GM18507 (cell line): ENCODE measurements around the gene SLC43A1.
"Not testable (repeated sequence)": the region's sequence is repeated elsewhere in the genome, so short reads cannot be mapped to it uniquely, and the experiment has no call there.

Source experiments
- DNase-seq: peaks from one replicate; pipeline ENCODE4 v3.0.0; 2011; ENCODE audit warnings: low read depth; ENCODE audit not compliant: insufficient read length; ENCODE audit errors: extremely low spot score
- FAIRE-seq: peaks from 2 replicates; lab custom pipeline; 2011; peaks lifted over from hg19 to GRCh38; lab: Jason Lieb, UNC

Gene SLC43A1

GRCh38 chr11:57515332-57516060 lies at the start of gene SLC43A1:
TSS of gene SLC43A1 (minus strand) at chr11:57515702. CDS start at chr11:57514111, 1,591 bp downstream.
- FAIRE-seq: peak; percentile 50
- DNase-seq: no peak

DNA sequence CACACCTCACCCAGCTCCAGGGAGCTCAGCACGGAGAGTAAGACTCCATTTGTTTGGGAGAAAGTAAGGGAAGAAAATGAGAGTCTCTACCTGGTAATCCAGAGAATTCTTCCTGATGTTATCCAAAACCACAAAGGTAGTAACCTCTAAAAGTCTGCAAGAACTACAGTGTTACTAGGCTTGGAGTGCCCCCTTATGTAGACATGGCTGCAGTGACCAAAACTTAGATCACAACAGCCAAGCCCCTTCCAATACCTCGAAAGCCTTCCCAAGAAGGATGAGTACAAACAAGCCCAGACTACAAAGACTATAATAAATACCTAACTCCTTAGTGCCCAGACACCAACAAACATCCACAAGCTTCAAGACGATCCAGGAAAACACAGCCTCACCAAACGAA lies 47.1 kb upstream of the SLC43A1 start:
- no peak for FAIRE-seq
- DNase-seq: no peak

GRCh38 chr11:57560146-57560545 lies 44.6 kb upstream of the SLC43A1 start:
- no peak for DNase-seq
- no peak for FAIRE-seq

DNA sequence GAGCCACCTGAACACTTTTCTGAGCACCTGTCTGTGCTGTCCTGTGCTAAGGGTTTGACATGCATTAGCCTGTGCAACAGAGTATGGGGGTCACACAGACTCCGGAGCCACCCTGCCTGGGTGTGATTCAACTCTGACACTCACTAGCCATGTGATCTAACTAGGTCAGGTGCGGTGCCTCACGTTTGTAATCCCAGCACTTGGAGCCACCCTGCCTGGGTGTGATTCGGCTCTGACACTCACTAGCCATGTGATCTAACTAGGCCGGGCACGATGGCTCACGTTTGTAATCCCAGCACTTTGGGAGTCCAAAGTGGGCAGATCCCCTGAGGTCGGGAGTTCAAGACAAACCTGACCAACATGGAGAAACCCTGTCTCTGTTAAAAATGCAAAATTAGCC lies 40.5 kb upstream of the SLC43A1 start:
- DNase-seq (no peak), FAIRE-seq (no peak)

- FAIRE-seq: no peak
- no peak for DNase-seq
These were observed 39.9 kb upstream of the SLC43A1 start for GRCh38 chr11:57555393-57555792.

GRCh38 chr11:57552479-57552878 lies 37.0 kb upstream of the SLC43A1 start:
- FAIRE-seq: no peak
- no peak for DNase-seq

DNA sequence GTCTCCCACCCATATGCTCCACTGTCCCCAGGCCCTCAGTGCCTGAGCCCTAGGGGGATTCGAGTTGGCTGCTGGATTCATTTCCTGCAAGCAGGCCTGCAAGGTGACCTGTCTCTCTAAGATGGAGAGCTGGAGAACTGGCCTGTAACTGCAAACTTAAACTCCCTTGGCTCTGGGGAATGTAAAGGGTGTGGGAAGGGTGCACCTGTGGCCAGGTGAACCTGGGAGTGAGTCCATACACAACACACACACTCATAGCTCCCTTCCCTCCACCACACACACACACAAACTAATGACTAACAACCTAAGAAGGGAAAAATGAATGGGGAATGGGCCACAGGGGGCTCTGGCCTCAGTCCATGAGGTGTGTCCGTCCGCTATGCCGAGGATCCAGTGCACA lies 36.4 kb upstream of the SLC43A1 start:
- FAIRE-seq (no peak), DNase-seq (no peak)

- FAIRE-seq (no peak), DNase-seq (no peak)
These were observed 34.5 kb upstream of the SLC43A1 start for GRCh38 chr11:57549983-57550382.

DNA sequence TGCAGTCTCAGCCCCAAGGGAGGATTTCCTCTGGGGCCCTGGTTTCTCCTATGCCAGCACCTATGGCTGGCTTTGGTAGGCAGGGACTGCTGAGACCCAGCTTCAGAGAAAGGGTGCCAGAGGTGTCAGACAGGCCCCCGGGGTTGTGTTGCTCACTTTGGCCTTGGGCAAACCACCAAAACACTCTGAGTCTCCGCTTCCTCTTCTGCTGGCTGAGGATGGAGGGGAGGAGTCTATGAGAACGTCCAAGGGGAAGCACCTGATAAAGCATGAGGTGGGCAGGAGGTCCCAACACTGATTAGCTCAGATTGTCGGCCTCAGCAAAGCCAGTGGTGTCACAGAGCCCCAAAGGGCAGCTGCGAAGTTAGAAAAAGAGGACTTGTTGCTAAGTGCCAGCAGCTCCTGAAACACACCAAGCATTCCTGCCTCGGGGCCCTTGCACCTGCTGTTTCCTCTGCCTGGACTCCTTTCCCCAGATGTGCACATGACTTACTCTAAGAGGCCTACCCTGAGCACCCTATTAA lies 32.4 kb upstream of the SLC43A1 start:
- DNase-seq (peak; percentile 37), FAIRE-seq (peak; percentile 90)

DNA sequence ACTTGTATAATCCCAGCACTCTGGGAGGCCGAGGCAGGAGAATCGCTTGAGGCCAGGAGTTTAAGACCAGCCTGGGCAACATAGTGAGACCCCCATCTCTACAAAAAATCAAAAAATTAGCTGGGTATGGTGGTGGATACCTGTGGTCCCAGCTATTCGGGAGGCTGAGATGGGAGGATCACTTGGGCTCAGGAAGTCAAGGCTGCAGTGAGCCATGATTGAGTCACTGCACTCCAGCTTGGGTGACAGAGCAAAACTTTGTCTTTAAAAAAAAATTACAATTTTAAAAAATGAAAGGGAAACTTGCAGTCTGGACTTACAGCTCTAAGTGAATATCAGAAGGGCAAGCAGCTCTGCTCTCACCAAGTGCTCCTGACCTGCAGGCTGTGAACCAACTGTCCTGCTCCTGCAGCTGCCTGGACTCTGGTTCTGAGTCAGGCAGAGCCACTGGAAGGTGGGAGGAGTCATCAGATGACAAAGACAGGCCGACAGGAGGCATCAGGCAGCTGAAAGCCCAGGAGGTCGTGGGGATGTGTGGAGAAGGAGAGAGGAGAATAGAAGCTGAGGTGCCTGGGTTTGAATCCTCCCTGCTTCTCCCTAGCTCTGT lies 31.5 kb upstream of the SLC43A1 start:
- DNase-seq: peak; percentile 42
- FAIRE-seq: peak; percentile 21

- no peak for DNase-seq
- no peak for FAIRE-seq
These were observed 30.9 kb upstream of the SLC43A1 start for GRCh38 chr11:57546451-57546850.

GRCh38 chr11:57545883-57546282 lies 30.4 kb upstream of the SLC43A1 start:
- no peak for FAIRE-seq

GRCh38 chr11:57544566-57544965 lies 29.1 kb upstream of the SLC43A1 start:
- DNase-seq: no peak
- FAIRE-seq: no peak

More at GRCh38 chr11:57545883-57546282, 30.4 kb upstream of the SLC43A1 start:
- DNase-seq: no peak

DNA sequence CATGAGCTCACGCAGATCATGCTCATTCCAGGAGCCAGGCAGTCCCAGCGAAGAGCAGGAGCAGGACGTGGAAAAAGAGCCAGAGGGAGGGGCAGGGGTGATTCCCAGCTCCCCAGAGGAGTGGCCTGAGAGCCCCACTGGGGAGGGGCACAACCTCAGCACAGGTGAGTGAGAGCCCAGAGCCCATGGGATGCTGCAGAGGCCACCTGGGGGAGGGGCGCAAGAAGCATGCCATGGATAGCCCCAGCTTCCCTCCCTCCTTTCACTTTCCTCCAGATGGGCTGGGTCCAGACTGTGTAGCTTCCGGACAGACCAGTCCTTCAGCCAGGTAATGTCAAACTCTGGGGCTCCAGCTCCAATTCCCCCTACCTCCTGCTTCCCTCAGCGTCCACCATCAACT lies 28.1 kb upstream of the SLC43A1 start:
- DNase-seq: no peak
- FAIRE-seq: no peak

- DNase-seq (no peak), FAIRE-seq (no peak)
These were observed 27.1 kb upstream of the SLC43A1 start for GRCh38 chr11:57542582-57542981.

- DNase-seq: no peak
- FAIRE-seq: no peak
These were observed 25.7 kb upstream of the SLC43A1 start for GRCh38 chr11:57541169-57541568.

- FAIRE-seq (no peak), DNase-seq (no peak)
These were observed 23.8 kb upstream of the SLC43A1 start for GRCh38 chr11:57539342-57539741.

GRCh38 chr11:57536947-57537619 lies 21.6 kb upstream of the SLC43A1 start, which contains the start of gene SMTNL1:
TSS of gene SMTNL1 (plus strand) at chr11:57537595. CDS start at chr11:57542643, 5,048 bp downstream.
- no peak for FAIRE-seq
- no peak for DNase-seq

- DNase-seq, FAIRE-seq: not testable (repeated sequence)
These were observed 18.9 kb upstream of the SLC43A1 start for GRCh38 chr11:57534449-57534848.
